ENCODE data around the gene ANTXRL. TPM values are rescaled to one million over a fixed set of nuclear protein-coding genes. Genes with fewer than 3 reads are reported as not detected.
A peak's percentile ranks its signal among the peaks of the same experiment; 100 is the strongest.
"Not testable (repeated sequence)": the region's sequence is repeated elsewhere in the genome, so short reads cannot be mapped to it uniquely, and the experiment has no call there.

Gene ANTXRL
- total and polyA plus RNA-seq, 3 experiments from 2014 or later = not detected

DNA sequence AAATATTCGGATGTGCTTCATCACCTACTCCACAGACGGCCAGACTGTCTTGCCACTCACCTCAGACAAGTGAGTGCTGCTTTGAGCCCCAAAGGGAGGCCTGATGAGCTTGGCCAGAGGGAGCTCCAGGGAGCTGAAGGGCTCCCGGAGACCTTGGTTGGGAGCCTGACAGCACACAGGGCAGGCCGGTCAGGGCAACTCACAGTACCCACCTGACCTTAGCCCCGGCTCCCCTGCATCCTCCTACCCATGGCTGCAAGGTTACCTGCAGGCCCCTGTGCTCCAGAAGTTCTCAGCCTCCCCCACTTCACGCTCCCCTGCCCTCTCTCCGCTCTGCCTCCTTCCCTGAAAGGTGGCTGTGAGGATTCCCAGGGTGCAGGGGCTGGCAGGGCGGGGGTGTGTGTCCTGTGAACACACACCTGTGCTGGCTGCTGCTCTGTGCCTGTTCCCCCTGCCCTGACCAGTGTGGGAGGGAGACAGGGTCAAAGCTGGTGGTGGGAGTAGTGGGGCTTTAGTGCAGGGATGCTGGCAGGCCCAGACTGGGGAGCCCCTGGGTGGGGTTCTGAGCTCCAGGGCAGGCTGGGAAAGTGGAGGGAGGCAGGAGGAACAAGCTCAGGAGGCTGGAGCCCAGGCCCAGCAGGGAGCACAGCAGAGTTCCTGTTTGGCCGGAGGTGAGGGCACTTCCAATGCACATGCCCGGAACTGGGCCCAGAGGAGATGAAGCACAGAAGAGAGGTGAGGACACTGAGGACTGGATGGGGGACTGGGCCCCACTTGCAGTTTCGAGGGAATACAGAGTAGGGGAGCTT, 7.2 kb downstream of the ANTXRL start:
- POLR2A ChIA-PET = no interaction called here
- H3K36me3 ChIP-seq (ENCODE audit: insufficient read depth, low read length) = no peaks in the 10 kb centered on the region

GRCh38 chr10:46294641-46295220, 7.9 kb downstream of the ANTXRL start:
- no peaks in the 10 kb centered on the region for H3K27me3 ChIP-seq (ENCODE audit: insufficient read depth, low read length, poor library complexity, severe bottlenecking)
- peaks cover 0 to under 1% of the 10 kb centered on the region in 2 donors for H3K27me3 Mint-ChIP-seq
- H3K4me3 ChIP-seq (ENCODE audit: low read length) = no peak overlapping the region
- no peak overlapping the region for H3K27ac ChIP-seq (ENCODE audit: low read depth, low read length)
- DNase-seq = no peak
- H3K27ac Mint-ChIP-seq = peak overlapping the region in 1 of 8 donors; percentile 70
- no peaks in the 10 kb centered on the region for H3K9me3 ChIP-seq (ENCODE audit: low read length)
- no peaks in the 10 kb centered on the region for H3K36me3 ChIP-seq (ENCODE audit: insufficient read depth, low read length)
- H3K36me3 Mint-ChIP-seq = no peaks in the 10 kb centered on the region
- no peak overlapping the region for H3K4me3 Mint-ChIP-seq
- H3K9me3 Mint-ChIP-seq = no peaks in the 10 kb centered on the region
- ChIA-PET CTCF (no interaction called here), POLR2A (no interaction called here)
- H3K4me1 ChIP-seq (ENCODE audit: insufficient read depth, low read length) = peaks cover 13% of the 10 kb centered on the region
- peaks cover 15 to 18% (median 17%) of the 10 kb centered on the region in 3 donors for H3K4me1 Mint-ChIP-seq

More for the DNA sequence above, 7.2 kb downstream of the ANTXRL start:
- Mint-ChIP-seq H3K9me3 (no peaks in the 10 kb centered on the region), H3K36me3 (no peaks in the 10 kb centered on the region), H3K4me1 (peaks cover 11 to 13% (median 12%) of the 10 kb centered on the region in 3 donors), H3K4me3 (no peak overlapping the region), H3K27me3 (peaks cover 0 to 3% of the 10 kb centered on the region in 2 donors), H3K27ac (peak overlapping the region in 1 of 8 donors; percentile 70)
- no peak for DNase-seq
- no peak overlapping the region for H3K27ac ChIP-seq (ENCODE audit: low read depth, low read length)
- no peaks in the 10 kb centered on the region for H3K27me3 ChIP-seq (ENCODE audit: insufficient read depth, low read length, poor library complexity, severe bottlenecking)
- H3K9me3 ChIP-seq (ENCODE audit: low read length) = no peaks in the 10 kb centered on the region
- H3K4me1 ChIP-seq (ENCODE audit: insufficient read depth, low read length) = peaks cover 9% of the 10 kb centered on the region
- H3K4me3 ChIP-seq (ENCODE audit: low read length) = no peak overlapping the region
- CTCF ChIA-PET = no interaction called here

DNA sequence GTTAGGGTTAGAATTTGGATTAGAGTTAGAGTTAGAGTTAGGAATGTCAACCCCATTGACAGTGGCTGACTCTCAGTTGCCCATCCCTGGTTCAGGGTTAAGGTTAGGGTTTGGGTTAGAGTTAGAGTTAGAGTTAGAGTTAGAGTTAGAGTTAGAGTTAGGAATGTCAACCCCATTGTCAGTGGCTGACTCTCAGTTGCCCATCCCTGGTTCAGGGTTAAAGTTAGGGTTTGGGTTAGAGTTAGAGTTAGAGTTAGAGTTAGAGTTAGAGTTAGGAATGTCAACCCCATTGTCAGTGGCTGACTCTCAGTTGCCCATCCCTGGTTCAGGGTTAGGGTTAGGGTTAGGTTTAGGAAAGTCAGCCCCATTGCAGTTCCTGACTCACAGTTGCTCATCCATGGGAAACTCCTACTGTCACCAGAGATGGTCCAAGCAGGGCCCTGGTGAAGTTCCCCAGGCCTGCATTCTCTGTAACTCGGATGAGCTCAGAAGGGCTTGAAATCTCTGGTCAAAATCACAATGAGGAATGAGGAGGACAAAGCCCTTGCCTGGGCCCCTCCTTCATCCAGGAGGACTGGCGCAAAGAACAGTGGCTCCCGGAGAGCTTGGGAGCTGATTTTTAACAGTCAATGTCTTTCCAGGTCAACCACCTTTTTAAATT, 8.7 kb downstream of the ANTXRL start:
- H3K9me3 ChIP-seq (ENCODE audit: low read length); POLR2A ChIA-PET; H3K36me3 ChIP-seq (ENCODE audit: insufficient read depth, low read length); H3K27me3 ChIP-seq (ENCODE audit: insufficient read depth, low read length, poor library complexity, severe bottlenecking); H3K27ac Mint-ChIP-seq; H3K36me3 Mint-ChIP-seq; H3K27ac ChIP-seq (ENCODE audit: low read depth, low read length); CTCF ChIA-PET; DNase-seq; H3K4me3 Mint-ChIP-seq; H3K4me3 ChIP-seq (ENCODE audit: low read length); H3K27me3 Mint-ChIP-seq; H3K9me3 Mint-ChIP-seq: not testable (repeated sequence)
- H3K4me1 ChIP-seq (ENCODE audit: insufficient read depth, low read length) = peaks cover 13% of the 10 kb centered on the region
- H3K4me1 Mint-ChIP-seq = peaks cover 15 to 18% (median 17%) of the 10 kb centered on the region in 3 donors

DNA sequence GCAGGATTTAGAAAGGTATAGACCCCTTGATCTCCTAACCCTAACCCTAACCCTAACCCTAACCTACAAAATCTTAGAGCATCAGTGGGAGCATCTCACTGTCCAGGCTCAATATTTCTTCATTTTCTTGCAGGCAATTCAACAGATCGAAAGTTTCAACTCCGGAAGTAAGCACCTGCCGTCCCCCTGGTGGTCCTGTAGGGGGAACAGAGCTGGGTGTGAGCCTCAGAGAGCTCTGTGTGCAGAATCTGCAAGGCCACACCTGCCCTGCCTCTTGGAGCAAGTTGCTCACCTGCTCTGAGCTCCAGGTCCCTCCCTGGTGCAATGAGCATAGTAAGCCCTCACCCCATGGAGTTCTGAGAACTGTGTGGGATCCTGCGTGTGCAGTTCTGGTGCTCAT, 9.3 kb downstream of the ANTXRL start:
- peaks cover 15 to 22% (median 17%) of the 10 kb centered on the region in 3 donors for H3K4me1 Mint-ChIP-seq
- POLR2A ChIA-PET; H3K4me3 Mint-ChIP-seq; H3K9me3 Mint-ChIP-seq; H3K36me3 ChIP-seq (ENCODE audit: insufficient read depth, low read length); H3K27ac ChIP-seq (ENCODE audit: low read depth, low read length); H3K36me3 Mint-ChIP-seq; H3K27ac Mint-ChIP-seq; DNase-seq; CTCF ChIA-PET; H3K27me3 ChIP-seq (ENCODE audit: insufficient read depth, low read length, poor library complexity, severe bottlenecking); H3K27me3 Mint-ChIP-seq; H3K4me3 ChIP-seq (ENCODE audit: low read length); H3K9me3 ChIP-seq (ENCODE audit: low read length): not testable (repeated sequence)
- peaks cover 13% of the 10 kb centered on the region for H3K4me1 ChIP-seq (ENCODE audit: insufficient read depth, low read length)

GRCh38 chr10:46296641-46297141, 9.9 kb downstream of the ANTXRL start:
- Histone ChIP-seq H3K27me3 (ENCODE audit: insufficient read depth, low read length, poor library complexity, severe bottlenecking) (no peaks in the 10 kb centered on the region), H3K4me3 (ENCODE audit: low read length) (no peak overlapping the region), H3K27ac (ENCODE audit: low read depth, low read length) (no peak overlapping the region), H3K9me3 (ENCODE audit: low read length) (no peaks in the 10 kb centered on the region), H3K36me3 (ENCODE audit: insufficient read depth, low read length) (no peaks in the 10 kb centered on the region), H3K4me1 (ENCODE audit: insufficient read depth, low read length) (peaks cover 13% of the 10 kb centered on the region)
- Mint-ChIP-seq H3K4me3 (no peak overlapping the region), H3K9me3 (no peaks in the 10 kb centered on the region), H3K27me3 (no peaks in the 10 kb centered on the region), H3K4me1 (peaks cover 15 to 22% (median 17%) of the 10 kb centered on the region in 3 donors), H3K27ac (peak overlapping the region in 1 of 8 donors; percentile 20), H3K36me3 (no peaks in the 10 kb centered on the region)
- ChIA-PET POLR2A (no interaction called here), CTCF (no interaction called here)
- no peak for DNase-seq

GRCh38 chr10:46297406-46298204, 10.8 kb downstream of the ANTXRL start:
- Histone ChIP-seq H3K36me3 (ENCODE audit: insufficient read depth, low read length) (no peaks in the 10 kb centered on the region), H3K9me3 (ENCODE audit: low read length) (no peaks in the 10 kb centered on the region), H3K27ac (ENCODE audit: low read depth, low read length) (no peak overlapping the region), H3K4me3 (ENCODE audit: low read length) (no peak overlapping the region), H3K4me1 (ENCODE audit: insufficient read depth, low read length) (peaks cover 13% of the 10 kb centered on the region), H3K27me3 (ENCODE audit: insufficient read depth, low read length, poor library complexity, severe bottlenecking) (no peaks in the 10 kb centered on the region)
- Mint-ChIP-seq H3K27ac (peak overlapping the region in 4 of 8 donors; percentile 24 to 88 (median 72)), H3K9me3 (no peaks in the 10 kb centered on the region), H3K4me3 (peak overlapping the region in 6 of 7 donors; percentile 56 to 93 (median 81)), H3K4me1 (peaks cover 15 to 22% (median 17%) of the 10 kb centered on the region in 3 donors), H3K27me3 (no peaks in the 10 kb centered on the region), H3K36me3 (no peaks in the 10 kb centered on the region)
- DNase-seq = peak in 1 of 5 donors; percentile 18
- ChIA-PET CTCF (no interaction called here), POLR2A (no interaction called here)

GRCh38 chr10:46298477-46299285, 11.9 kb downstream of the ANTXRL start:
- Histone ChIP-seq H3K9me3 (ENCODE audit: low read length) (no peaks in the 10 kb centered on the region), H3K36me3 (ENCODE audit: insufficient read depth, low read length) (no peaks in the 10 kb centered on the region), H3K4me1 (ENCODE audit: insufficient read depth, low read length) (peaks cover 13% of the 10 kb centered on the region), H3K27ac (ENCODE audit: low read depth, low read length) (no peak overlapping the region), H3K27me3 (ENCODE audit: insufficient read depth, low read length, poor library complexity, severe bottlenecking) (no peaks in the 10 kb centered on the region), H3K4me3 (ENCODE audit: low read length) (no peak overlapping the region)
- H3K4me1 Mint-ChIP-seq = peaks cover 15 to 22% (median 17%) of the 10 kb centered on the region in 3 donors
- H3K36me3 Mint-ChIP-seq = no peaks in the 10 kb centered on the region
- no peaks in the 10 kb centered on the region for H3K9me3 Mint-ChIP-seq
- POLR2A ChIA-PET = no interaction called here
- no peaks in the 10 kb centered on the region for H3K27me3 Mint-ChIP-seq
- H3K4me3 Mint-ChIP-seq = peak overlapping the region in 3 of 7 donors; percentile 14 to 49 (median 21)
- no peak for DNase-seq
- H3K27ac Mint-ChIP-seq = peak overlapping the region in 1 of 8 donors; percentile 48
- CTCF ChIA-PET = interaction anchor here (1.6 kb wide), 1 partner anchor 11 kb away, joined by 3 read pairs; no protein-coding TSS in a partner anchor
